GM12801 (cell line): ENCODE measurements around the gene MBP.

Source experiments
- TF ChIP-seq, protein P1 (sequence below): IDR thresholded peaks from one replicate; pipeline ENCODE4 v1.5.1; 2011; ENCODE audit warnings: control low read depth; ENCODE audit not compliant: insufficient read length; ENCODE audit errors: extremely low read depth

Gene MBP

DNA sequence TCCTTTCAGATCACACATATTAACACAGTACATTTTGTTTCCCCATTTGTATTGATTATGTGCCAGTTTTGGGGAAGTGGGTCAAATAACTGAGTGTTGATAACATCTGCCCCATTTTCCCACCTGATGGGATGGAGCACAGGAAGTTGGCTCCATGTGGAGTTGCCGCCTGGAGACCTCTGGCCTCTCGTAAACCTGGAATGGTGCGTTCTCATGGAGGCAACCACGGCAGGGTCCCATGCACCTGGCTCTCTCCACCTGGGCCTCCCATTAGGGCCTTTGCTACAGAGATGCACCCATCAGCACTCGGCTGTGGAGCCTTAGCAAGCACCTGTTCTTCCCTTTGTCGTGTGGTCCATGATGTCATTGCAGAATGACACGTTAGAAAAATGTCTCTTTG is 130.6 kb downstream of the MBP start:
- TF ChIP-seq, protein P1, sequence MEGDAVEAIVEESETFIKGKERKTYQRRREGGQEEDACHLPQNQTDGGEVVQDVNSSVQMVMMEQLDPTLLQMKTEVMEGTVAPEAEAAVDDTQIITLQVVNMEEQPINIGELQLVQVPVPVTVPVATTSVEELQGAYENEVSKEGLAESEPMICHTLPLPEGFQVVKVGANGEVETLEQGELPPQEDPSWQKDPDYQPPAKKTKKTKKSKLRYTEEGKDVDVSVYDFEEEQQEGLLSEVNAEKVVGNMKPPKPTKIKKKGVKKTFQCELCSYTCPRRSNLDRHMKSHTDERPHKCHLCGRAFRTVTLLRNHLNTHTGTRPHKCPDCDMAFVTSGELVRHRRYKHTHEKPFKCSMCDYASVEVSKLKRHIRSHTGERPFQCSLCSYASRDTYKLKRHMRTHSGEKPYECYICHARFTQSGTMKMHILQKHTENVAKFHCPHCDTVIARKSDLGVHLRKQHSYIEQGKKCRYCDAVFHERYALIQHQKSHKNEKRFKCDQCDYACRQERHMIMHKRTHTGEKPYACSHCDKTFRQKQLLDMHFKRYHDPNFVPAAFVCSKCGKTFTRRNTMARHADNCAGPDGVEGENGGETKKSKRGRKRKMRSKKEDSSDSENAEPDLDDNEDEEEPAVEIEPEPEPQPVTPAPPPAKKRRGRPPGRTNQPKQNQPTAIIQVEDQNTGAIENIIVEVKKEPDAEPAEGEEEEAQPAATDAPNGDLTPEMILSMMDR, result no peak

DNA sequence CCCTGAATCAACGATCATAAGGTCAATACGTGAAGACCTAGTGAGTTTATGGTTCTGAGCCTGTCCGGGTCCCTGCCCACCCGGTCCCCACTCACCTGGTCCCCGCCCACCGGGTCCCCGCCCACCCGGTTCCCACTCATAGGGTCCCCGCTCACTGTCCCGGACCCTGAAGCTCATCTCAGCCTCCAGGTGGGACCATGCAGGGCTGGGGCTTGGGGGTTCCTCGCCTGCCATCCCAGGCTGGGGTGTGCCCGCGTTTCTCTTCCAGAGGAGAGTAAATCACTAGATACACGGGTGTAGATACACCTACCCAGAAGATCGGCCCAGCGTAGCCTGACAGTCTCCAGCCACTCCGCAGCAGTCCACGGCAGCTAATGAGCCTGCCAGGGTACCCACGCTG is 131.5 kb downstream of the MBP start:
- TF ChIP-seq, protein P1, result no peak

DNA sequence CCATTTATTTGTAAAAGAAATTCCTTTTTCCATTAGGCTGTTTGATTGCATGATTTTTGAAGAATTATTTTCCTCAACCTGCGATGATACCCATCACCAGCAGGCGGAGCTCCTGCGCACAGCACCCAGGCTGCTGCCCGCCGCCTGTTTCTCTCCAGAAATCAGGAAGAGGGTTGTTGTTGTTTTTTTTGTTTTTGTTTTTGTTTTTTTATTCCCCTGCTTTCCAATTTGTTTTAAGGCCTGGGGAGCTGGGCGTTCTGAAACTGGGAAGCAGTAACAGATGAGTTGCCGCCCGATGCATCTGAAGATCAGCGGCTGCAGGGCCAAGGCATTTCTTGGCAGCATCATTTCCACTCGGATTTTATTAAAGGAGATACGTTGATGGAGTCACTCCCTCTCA is 132.1 kb downstream of the MBP start:
- TF ChIP-seq, protein P1, result peak; percentile 96

DNA sequence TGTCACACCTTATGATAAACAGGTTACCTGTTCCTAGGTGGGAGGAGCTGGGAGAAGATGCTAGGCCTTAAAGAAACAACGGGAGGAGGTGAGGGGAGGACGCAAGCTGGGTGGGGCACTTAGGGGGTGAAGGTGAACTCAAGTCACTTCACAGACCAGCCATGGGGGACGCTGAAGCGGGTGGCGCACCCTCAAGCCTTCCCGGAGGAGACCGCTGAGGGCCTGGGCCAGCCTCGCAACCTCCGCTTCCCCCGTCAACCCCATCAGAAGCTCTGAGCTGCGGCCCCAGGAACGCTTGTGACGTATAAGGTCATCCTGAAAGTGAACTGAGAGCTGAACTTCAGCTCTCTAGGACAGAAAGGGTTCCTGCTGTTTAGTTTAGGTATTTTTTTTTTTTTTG is 133.5 kb downstream of the MBP start:
- TF ChIP-seq, protein P1, result no peak

DNA sequence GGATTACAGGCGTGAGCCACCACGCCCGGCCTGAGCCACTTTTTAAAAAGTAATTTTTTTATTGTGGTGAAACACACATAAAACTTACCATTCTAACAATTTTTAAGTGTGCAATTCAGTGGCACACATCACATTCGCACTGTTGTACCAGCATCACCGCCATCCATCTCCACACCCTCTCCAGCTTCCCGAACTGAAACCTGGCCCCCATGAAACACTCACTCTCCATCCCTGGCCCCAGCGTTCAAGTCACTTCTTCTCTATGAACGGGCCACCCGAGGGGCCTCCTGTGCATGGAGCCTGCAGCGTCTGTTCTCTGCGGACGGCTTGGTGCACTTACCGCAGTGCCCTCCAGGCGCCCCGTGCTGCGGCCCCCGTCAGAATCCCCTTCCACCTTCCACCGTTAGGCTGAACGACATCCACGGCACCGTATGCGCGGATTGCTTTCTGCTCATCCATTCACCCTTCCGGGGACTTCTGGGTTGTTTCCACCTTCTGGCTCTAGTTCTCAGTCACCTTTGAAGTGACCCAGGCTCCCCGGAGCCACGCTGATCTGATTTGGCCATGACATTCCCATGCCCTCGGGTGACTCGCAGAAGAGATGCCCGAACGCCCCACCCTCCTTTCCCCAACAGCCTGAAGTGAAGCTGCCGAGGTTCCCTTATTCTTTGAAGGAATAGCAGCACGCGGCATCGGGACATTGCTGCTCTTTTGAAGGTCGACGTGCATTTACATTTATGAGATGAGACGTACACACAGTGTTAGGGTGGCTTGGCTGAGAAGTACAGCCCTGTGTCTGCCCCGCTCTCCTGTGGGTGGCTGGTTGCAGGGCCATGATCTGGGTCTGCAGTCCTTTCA is 134.4 kb downstream of the MBP start:
- TF ChIP-seq, protein P1, result no peak

DNA sequence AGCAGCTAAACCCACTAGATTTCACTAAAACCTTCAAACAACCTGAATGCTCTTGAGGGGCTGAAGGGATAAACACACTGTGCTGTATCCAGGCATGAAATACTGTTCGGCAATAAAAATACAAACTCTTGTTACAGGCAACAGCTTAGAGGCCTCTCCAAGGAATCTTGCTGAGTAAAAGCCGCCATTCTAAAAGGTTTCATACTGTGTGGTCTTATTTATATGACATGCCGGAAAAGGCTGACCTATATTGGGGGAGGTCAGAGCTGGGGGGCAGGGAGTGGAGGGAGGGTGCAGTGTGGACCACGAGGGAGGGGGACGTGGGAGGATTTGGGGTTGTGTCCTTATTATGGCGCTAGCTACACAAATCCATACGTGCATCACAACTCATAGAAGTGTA is 136.2 kb downstream of the MBP start:
- TF ChIP-seq, protein P1, result no peak

DNA sequence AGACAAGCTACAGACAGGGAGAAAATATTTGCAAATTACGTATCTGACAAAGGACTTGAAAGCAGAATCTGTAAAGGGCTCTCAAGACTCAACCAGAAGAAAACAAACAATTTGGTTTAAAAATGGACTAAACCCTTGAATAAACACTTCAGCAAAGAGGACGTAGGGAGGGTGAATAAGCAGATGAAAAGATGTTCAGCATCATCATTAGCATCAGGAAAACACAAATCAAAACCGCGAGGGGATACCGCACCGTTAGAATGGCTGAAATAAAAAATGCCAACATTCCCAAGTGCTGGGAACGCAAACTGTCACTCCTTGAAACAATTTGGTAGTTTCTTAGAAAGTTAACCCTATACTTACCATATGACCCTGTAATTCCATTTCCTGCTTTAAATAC is 136.7 kb downstream of the MBP start:
- TF ChIP-seq, protein P1, result no peak
